ENCODE results near the gene PRRX2. TPM values are rescaled to one million over a fixed set of nuclear protein-coding genes. Genes with fewer than 3 reads are reported as not detected.

PRRX2 gene
- total and polyA plus RNA-seq, 2 of the 13 experiments (the other 11 are each of a cell fraction or from before 2014, with no cell fraction given) = 0.05 TPM; not detected in 1

GRCh38 chr9:129737479-129738274 lies 72.2 kb downstream of the PRRX2 start (continued):
- TF ChIP-seq, protein P1, sequence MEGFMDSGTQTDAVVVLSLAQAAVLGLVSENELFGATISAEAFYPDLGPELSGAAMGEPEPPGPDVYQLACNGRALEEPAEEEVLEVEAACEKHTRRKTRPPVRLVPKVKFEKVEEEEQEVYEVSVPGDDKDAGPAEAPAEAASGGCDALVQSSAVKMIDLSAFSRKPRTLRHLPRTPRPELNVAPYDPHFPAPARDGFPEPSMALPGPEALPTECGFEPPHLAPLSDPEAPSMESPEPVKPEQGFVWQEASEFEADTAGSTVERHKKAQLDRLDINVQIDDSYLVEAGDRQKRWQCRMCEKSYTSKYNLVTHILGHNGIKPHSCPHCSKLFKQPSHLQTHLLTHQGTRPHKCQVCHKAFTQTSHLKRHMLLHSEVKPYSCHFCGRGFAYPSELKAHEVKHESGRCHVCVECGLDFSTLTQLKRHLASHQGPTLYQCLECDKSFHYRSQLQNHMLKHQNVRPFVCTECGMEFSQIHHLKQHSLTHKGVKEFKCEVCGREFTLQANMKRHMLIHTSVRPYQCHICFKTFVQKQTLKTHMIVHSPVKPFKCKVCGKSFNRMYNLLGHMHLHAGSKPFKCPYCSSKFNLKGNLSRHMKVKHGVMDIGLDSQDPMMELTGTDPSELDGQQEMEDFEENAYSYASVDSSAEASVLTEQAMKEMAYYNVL (CRISPR knock-in tag; IDR thresholded peaks at IDR 0.05; ENCODE audit: borderline replicate concordance) = no peak
- no peak for TF ChIP-seq ZNF260 (CRISPR knock-in tag; IDR thresholded peaks at IDR 0.05; ENCODE audit: borderline replicate concordance, low read depth)
- no peak for TF ChIP-seq RORA (CRISPR knock-in tag; IDR thresholded peaks at IDR 0.05)
- no peak for TF ChIP-seq TAF1 (CRISPR knock-in tag; IDR thresholded peaks at IDR 0.05)
- TF ChIP-seq, protein P2, sequence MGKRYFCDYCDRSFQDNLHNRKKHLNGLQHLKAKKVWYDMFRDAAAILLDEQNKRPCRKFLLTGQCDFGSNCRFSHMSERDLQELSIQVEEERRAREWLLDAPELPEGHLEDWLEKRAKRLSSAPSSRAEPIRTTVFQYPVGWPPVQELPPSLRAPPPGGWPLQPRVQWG (CRISPR knock-in tag; IDR thresholded peaks at IDR 0.05; ENCODE audit: borderline replicate concordance, low read depth) = no peak
- TF ChIP-seq PLRG1 (conservative IDR thresholded peaks at IDR 0.05) = no peak
- TF ChIP-seq BRD4 (CRISPR knock-in tag; IDR thresholded peaks at IDR 0.05) = no peak
- TF ChIP-seq NBN (conservative IDR thresholded peaks at IDR 0.05) = no peak
- no peak for TF ChIP-seq ZSCAN25 (CRISPR knock-in tag; IDR thresholded peaks at IDR 0.05)
- TF ChIP-seq ISX (CRISPR knock-in tag; conservative IDR thresholded peaks at IDR 0.05) = no peak
- no peak for TF ChIP-seq U2AF2 (IDR thresholded peaks at IDR 0.05; ENCODE audit: low read depth, low read length)
- no peak for TF ChIP-seq RXRB (CRISPR knock-in tag; IDR thresholded peaks at IDR 0.05; ENCODE audit: borderline replicate concordance)
- TF ChIP-seq TIGD3 (CRISPR knock-in tag; IDR thresholded peaks at IDR 0.05; ENCODE audit: borderline replicate concordance) = no peak
- TF ChIP-seq ZNF761 (CRISPR knock-in tag; conservative IDR thresholded peaks at IDR 0.05) = no peak
- no peak for TF ChIP-seq ZNF577 (CRISPR knock-in tag; IDR thresholded peaks at IDR 0.05; ENCODE audit: borderline replicate concordance, low read depth)
- TF ChIP-seq ZNF550 (CRISPR knock-in tag; IDR thresholded peaks at IDR 0.05; ENCODE audit: borderline replicate concordance) = no peak
- TF ChIP-seq, protein P3, sequence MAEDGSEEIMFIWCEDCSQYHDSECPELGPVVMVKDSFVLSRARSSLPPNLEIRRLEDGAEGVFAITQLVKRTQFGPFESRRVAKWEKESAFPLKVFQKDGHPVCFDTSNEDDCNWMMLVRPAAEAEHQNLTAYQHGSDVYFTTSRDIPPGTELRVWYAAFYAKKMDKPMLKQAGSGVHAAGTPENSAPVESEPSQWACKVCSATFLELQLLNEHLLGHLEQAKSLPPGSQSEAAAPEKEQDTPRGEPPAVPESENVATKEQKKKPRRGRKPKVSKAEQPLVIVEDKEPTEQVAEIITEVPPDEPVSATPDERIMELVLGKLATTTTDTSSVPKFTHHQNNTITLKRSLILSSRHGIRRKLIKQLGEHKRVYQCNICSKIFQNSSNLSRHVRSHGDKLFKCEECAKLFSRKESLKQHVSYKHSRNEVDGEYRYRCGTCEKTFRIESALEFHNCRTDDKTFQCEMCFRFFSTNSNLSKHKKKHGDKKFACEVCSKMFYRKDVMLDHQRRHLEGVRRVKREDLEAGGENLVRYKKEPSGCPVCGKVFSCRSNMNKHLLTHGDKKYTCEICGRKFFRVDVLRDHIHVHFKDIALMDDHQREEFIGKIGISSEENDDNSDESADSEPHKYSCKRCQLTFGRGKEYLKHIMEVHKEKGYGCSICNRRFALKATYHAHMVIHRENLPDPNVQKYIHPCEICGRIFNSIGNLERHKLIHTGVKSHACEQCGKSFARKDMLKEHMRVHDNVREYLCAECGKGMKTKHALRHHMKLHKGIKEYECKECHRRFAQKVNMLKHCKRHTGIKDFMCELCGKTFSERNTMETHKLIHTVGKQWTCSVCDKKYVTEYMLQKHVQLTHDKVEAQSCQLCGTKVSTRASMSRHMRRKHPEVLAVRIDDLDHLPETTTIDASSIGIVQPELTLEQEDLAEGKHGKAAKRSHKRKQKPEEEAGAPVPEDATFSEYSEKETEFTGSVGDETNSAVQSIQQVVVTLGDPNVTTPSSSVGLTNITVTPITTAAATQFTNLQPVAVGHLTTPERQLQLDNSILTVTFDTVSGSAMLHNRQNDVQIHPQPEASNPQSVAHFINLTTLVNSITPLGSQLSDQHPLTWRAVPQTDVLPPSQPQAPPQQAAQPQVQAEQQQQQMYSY (CRISPR knock-in tag; IDR thresholded peaks at IDR 0.05) = no peak
- no peak for TF ChIP-seq U2AF1 (optimal IDR thresholded peaks at IDR 0.05; ENCODE audit: low read depth, low read length)
- no peak for TF ChIP-seq MAFK (conservative IDR thresholded peaks at IDR 0.05 in 1 of 2, IDR thresholded peaks at IDR 0.05 in 1 of 2; ENCODE audit: low read length in 2 of 2)
- no peak for TF ChIP-seq ZFP82 (CRISPR knock-in tag; IDR thresholded peaks at IDR 0.05; ENCODE audit: borderline replicate concordance)
- no peak for TF ChIP-seq SP2 (CRISPR knock-in tag; IDR thresholded peaks at IDR 0.05)
- no peak for TF ChIP-seq NFIB (CRISPR knock-in tag; IDR thresholded peaks at IDR 0.05; ENCODE audit: borderline replicate concordance)
- peak; percentile 76; the same call in 1 of the 2 replicates for TF ChIP-seq ZNF598 (CRISPR knock-in tag; IDR thresholded peaks at IDR 0.05; ENCODE audit: borderline replicate concordance)

Data from HepG2 (cell line).